H1 (cell line): ENCODE results near the gene MTX3.

Experiments used
- ASH2L ChIP-seq: fragments of 200-600, 300-600 bp; sonication (generic); IDR thresholded peaks from one replicate; pipeline ENCODE4 v1.7.1; 2017; ENCODE audit warnings: low read length
- CBX8 ChIP-seq: fragments of 300-800, 300-1000 bp; sonication (generic); IDR thresholded peaks from 2 replicates; pipeline ENCODE4 v1.7.1; 2016; ENCODE audit warnings: low read depth, low read length, borderline replicate concordance
- CTBP2 ChIP-seq: IDR thresholded peaks from 2 replicates; pipeline ENCODE4 v1.7.0; 2011; ENCODE audit warnings: borderline replicate concordance, mild to moderate bottlenecking, moderate library complexity, mixed read lengths, low read length; ENCODE audit not compliant: insufficient read depth, insufficient read length
- CTCF ChIP-seq, 3 experiments: IDR thresholded peaks; 1 replicate in 2 of 3; 2 replicates in 1 of 3; pipeline versions ENCODE4 v1.5.1 to v1.6.1; 2011; ENCODE audit warnings: low read length in 3 of 3, mild to moderate bottlenecking in 3 of 3, inconsistent platforms in 2 of 3, low read depth in 1 of 3, moderate library complexity in 1 of 3; ENCODE audit not compliant: insufficient read depth in 1 of 3; ENCODE audit errors: control extremely low read depth in 1 of 3
- EZH2 ChIP-seq: fragments of 200-600 bp; sonication (generic); IDR thresholded peaks from 2 replicates; pipeline ENCODE4 v1.7.1; 2012; ENCODE audit warnings: low read depth, mild to moderate bottlenecking, moderate library complexity, low read length, inconsistent platforms; ENCODE audit not compliant: severe bottlenecking
- HDAC2 ChIP-seq, 2 experiments: fragments of 300-600 bp in 1 of 2; sonication (generic) in 1 of 2; IDR thresholded peaks; 2 replicates each; pipeline ENCODE4 v1.6.1; 2011 to 2012; ENCODE audit warnings: low read depth in 2 of 2, low read length in 2 of 2, mild to moderate bottlenecking in 2 of 2, moderate library complexity in 2 of 2, borderline replicate concordance in 1 of 2, inconsistent platforms in 1 of 2
- MAFK ChIP-seq: IDR thresholded peaks from 2 replicates; pipeline ENCODE4 v1.6.1; 2012; ENCODE audit warnings: low read depth, mild to moderate bottlenecking, improper control_type of control experiment, low read length
- NRF1 ChIP-seq: IDR thresholded peaks from 2 replicates; pipeline ENCODE4 v1.6.1; 2011; ENCODE audit warnings: mild to moderate bottlenecking, low read depth, low read length, improper control_type of control experiment
- POLR2A ChIP-seq, 2 experiments: IDR thresholded peaks; 1 replicate in 1 of 2; 2 replicates in 1 of 2; pipeline ENCODE4 v1.6.1; 2011; ENCODE audit warnings: low read depth in 2 of 2, low read length in 2 of 2, mild to moderate bottlenecking in 2 of 2; ENCODE audit errors: control extremely low read depth in 1 of 2
- RBBP5 ChIP-seq: IDR thresholded peaks from 2 replicates; pipeline ENCODE4 v1.7.1; 2012; ENCODE audit warnings: low read depth, mild to moderate bottlenecking, inconsistent platforms, low read length, moderate library complexity, borderline replicate concordance
- SIRT6 ChIP-seq: IDR thresholded peaks from one replicate; pipeline ENCODE4 v1.7.1; 2012; ENCODE audit warnings: low read length, inconsistent platforms
- YY1 ChIP-seq: IDR thresholded peaks from 2 replicates; pipeline ENCODE4 v1.6.1; 2011; ENCODE audit warnings: low read depth, mild to moderate bottlenecking, low read length
- ZNF274 ChIP-seq: IDR thresholded peaks from 2 replicates; pipeline ENCODE4 v1.7.0; 2012; ENCODE audit warnings: low read length, borderline replicate concordance; ENCODE audit errors: extremely low read depth

GRCh38 chr5:79936002-79936645 is 54.9 kb downstream of the MTX3 start:
- no peak for TF ChIP-seq ZNF274
- TF ChIP-seq MAFK: no peak
- TF ChIP-seq POLR2A (IDR thresholded peaks at IDR 0.05; ENCODE audit: control extremely low read depth in 1 of 2, low read depth in 2 of 2, low read length in 2 of 2): no peak
- no peak for TF ChIP-seq CTCF (IDR thresholded peaks at IDR 0.05; ENCODE audit: control extremely low read depth in 1 of 3, insufficient read depth in 1 of 3, low read depth in 1 of 3, low read length in 3 of 3)
- no peak for TF ChIP-seq YY1
- no peak for TF ChIP-seq CBX8
- TF ChIP-seq EZH2: no peak
- no peak for TF ChIP-seq SIRT6
- TF ChIP-seq CTBP2: no peak
- no peak for TF ChIP-seq HDAC2 (IDR thresholded peaks at IDR 0.05; ENCODE audit: borderline replicate concordance in 1 of 2, low read depth in 2 of 2, low read length in 2 of 2)
- TF ChIP-seq NRF1: no peak
- TF ChIP-seq ASH2L: no peak
- no peak for TF ChIP-seq RBBP5
